Measurements from ENCODE around the gene DCST1. TPM values are rescaled to one million over a fixed set of nuclear protein-coding genes. Genes with fewer than 3 reads are reported as not detected.

Gene DCST1
- total and polyA plus RNA-seq, 2 donors (not counting 1 experiment from before 2014, with no cell fraction given) = not detected

GRCh38 chr1:155000411-155000725, 33.3 kb upstream of the DCST1 start:
- H3K36me3 ChIP-seq (ENCODE audit: control insufficient read depth, insufficient read depth, low read length) = no peaks in the 10 kb centered on the region
- H3K79me2 ChIP-seq (ENCODE audit: control insufficient read depth, insufficient read depth, low read length) = peaks cover 13% of the 10 kb centered on the region
- no peak overlapping the region for H2AFZ ChIP-seq (ENCODE audit: low read length)
- peak in 1 of 2 donors; percentile 10 for DNase-seq (ENCODE audit: low read depth in 2 of 2)
- no peak for TF ChIP-seq CTCF (conservative IDR thresholded peaks at IDR 0.05 in 1 of 2, IDR thresholded peaks at IDR 0.05 in 1 of 2; ENCODE audit: low read depth in 1 of 2, low read length in 2 of 2)
- TF ChIP-seq EZH2 (IDR thresholded peaks at IDR 0.05; ENCODE audit: low read length, missing control alignments) = no peak
- H3K9me3 ChIP-seq (ENCODE audit: control insufficient read depth, insufficient read depth, low read depth, low read length) = no peaks in the 10 kb centered on the region
- no peaks in the 10 kb centered on the region for H3K27me3 ChIP-seq (ENCODE audit: control insufficient read depth, insufficient read depth, low read length)
- peak overlapping the region; percentile 91 for H3K4me2 ChIP-seq (ENCODE audit: extremely low read depth, insufficient read depth, low read length)
- H3K4me1 ChIP-seq (ENCODE audit: control insufficient read depth, extremely low read depth, insufficient read depth, low read length) = peaks cover 24% of the 10 kb centered on the region
- H4K20me1 ChIP-seq (ENCODE audit: control insufficient read depth, extremely low read depth, insufficient read depth, low read length) = no peaks in the 10 kb centered on the region
- H3K27ac ChIP-seq (ENCODE audit: insufficient read depth, low read length) = peak overlapping the region; percentile 80
- peak overlapping the region; percentile 23 for H3K9ac ChIP-seq (ENCODE audit: insufficient read depth, low read length)
- H3K4me3 ChIP-seq (replicated peaks in 1 of 4; ENCODE audit: control extremely low read depth in 1 of 4, insufficient read depth in 1 of 4, low read depth in 3 of 4, low read length in 4 of 4) = peak overlapping the region; percentile 18 to 86 (median 70)

- Histone ChIP-seq H2AFZ (ENCODE audit: low read length) (peak overlapping the region; percentile 49), H3K4me2 (ENCODE audit: extremely low read depth, insufficient read depth, low read length) (peak overlapping the region; percentile 91), H3K27ac (ENCODE audit: insufficient read depth, low read length) (peak overlapping the region; percentile 80), H3K4me1 (ENCODE audit: control insufficient read depth, extremely low read depth, insufficient read depth, low read length) (peaks cover 26% of the 10 kb centered on the region), H3K9ac (ENCODE audit: insufficient read depth, low read length) (peak overlapping the region; percentile 71), H3K36me3 (ENCODE audit: control insufficient read depth, insufficient read depth, low read length) (no peaks in the 10 kb centered on the region), H3K4me3 (replicated peaks in 1 of 4; ENCODE audit: control extremely low read depth in 1 of 4, insufficient read depth in 1 of 4, low read depth in 3 of 4, low read length in 4 of 4) (peak overlapping the region; percentile 57 to 86 (median 72)), H3K27me3 (ENCODE audit: control insufficient read depth, insufficient read depth, low read length) (no peaks in the 10 kb centered on the region), H3K79me2 (ENCODE audit: control insufficient read depth, insufficient read depth, low read length) (peaks cover 13% of the 10 kb centered on the region), H3K9me3 (ENCODE audit: control insufficient read depth, insufficient read depth, low read depth, low read length) (no peaks in the 10 kb centered on the region), H4K20me1 (ENCODE audit: control insufficient read depth, extremely low read depth, insufficient read depth, low read length) (no peaks in the 10 kb centered on the region)
- TF ChIP-seq EZH2 (IDR thresholded peaks at IDR 0.05; ENCODE audit: low read length, missing control alignments) = no peak
- TF ChIP-seq CTCF (conservative IDR thresholded peaks at IDR 0.05 in 1 of 2, IDR thresholded peaks at IDR 0.05 in 1 of 2; ENCODE audit: low read depth in 1 of 2, low read length in 2 of 2) = no peak
- DNase-seq (ENCODE audit: low read depth in 2 of 2) = peak; percentile 88 to 92
Observed at GRCh38 chr1:155000726-155001424, 32.7 kb upstream of the DCST1 start.

- DNase-seq (ENCODE audit: low read depth in 2 of 2) = no peak
- Histone ChIP-seq H2AFZ (ENCODE audit: low read length) (peak overlapping the region; percentile 26), H3K27me3 (ENCODE audit: control insufficient read depth, insufficient read depth, low read length) (no peaks in the 10 kb centered on the region)
Observed at GRCh38 chr1:155001425-155001674, 32.3 kb upstream of the DCST1 start.

More at GRCh38 chr1:155001425-155001674, 32.3 kb upstream of the DCST1 start:
- Histone ChIP-seq H3K79me2 (ENCODE audit: control insufficient read depth, insufficient read depth, low read length) (peaks cover 13% of the 10 kb centered on the region), H3K9me3 (ENCODE audit: control insufficient read depth, insufficient read depth, low read depth, low read length) (no peaks in the 10 kb centered on the region), H3K36me3 (ENCODE audit: control insufficient read depth, insufficient read depth, low read length) (no peaks in the 10 kb centered on the region), H4K20me1 (ENCODE audit: control insufficient read depth, extremely low read depth, insufficient read depth, low read length) (no peaks in the 10 kb centered on the region), H3K27ac (ENCODE audit: insufficient read depth, low read length) (peak overlapping the region; percentile 80), H3K4me2 (ENCODE audit: extremely low read depth, insufficient read depth, low read length) (peak overlapping the region; percentile 91), H3K4me1 (ENCODE audit: control insufficient read depth, extremely low read depth, insufficient read depth, low read length) (peaks cover 26% of the 10 kb centered on the region), H3K9ac (ENCODE audit: insufficient read depth, low read length) (peak overlapping the region; percentile 71), H3K4me3 (replicated peaks in 1 of 4; ENCODE audit: control extremely low read depth in 1 of 4, insufficient read depth in 1 of 4, low read depth in 3 of 4, low read length in 4 of 4) (peak overlapping the region; percentile 57 to 86 (median 72))
- no peak for TF ChIP-seq CTCF (conservative IDR thresholded peaks at IDR 0.05 in 1 of 2, IDR thresholded peaks at IDR 0.05 in 1 of 2; ENCODE audit: low read depth in 1 of 2, low read length in 2 of 2)
- TF ChIP-seq EZH2 (IDR thresholded peaks at IDR 0.05; ENCODE audit: low read length, missing control alignments) = no peak
